Endothelial cell of umbilical vein (primary cell): ENCODE measurements around the gene KCNQ5. TPM values are rescaled to one million over a fixed set of nuclear protein-coding genes. Genes with fewer than 3 reads are reported as not detected.

Experiments used
- BruUV-seq: library from RNA; stranded (reverse); fragments of 400-500 nt; replicated peaks from 2 replicates; lab custom pipeline; 2021; lab: Mats Ljungman, UMichigan
- CTCF ChIA-PET: fragments of 300-600, 350-600 bp; sonication (Branson Sonifier 250); formaldehyde crosslinking; loops from one replicate; lab custom pipeline; 2021; ENCODE audit warnings: antibody characterized with exemption, inconsistent platforms; lab: Charles Lee
- POLR2A ChIA-PET: fragments of 300-600, 350-600 bp; sonication (Branson Sonifier 250); formaldehyde crosslinking; loops from one replicate; lab custom pipeline; 2021; ENCODE audit warnings: antibody characterized with exemption, inconsistent platforms; lab: Charles Lee
- DNase-seq: peaks from one replicate; pipeline ENCODE4 v3.0.0-alpha.2; 2011; ENCODE audit warnings: low read depth, low spot score
- FAIRE-seq: peaks from 2 replicates; lab custom pipeline; 2011; peaks lifted over from hg19 to GRCh38; lab: Jason Lieb, UNC
- H2AFZ ChIP-seq: 2 replicates; pipeline ENCODE4 v1.6.0; 2012; ENCODE audit warnings: low read depth, low read length, control low read depth, inconsistent platforms
- H3K27ac ChIP-seq: 2 replicates; pipeline ENCODE4 v1.5.1; 2011; ENCODE audit warnings: low read depth, mild to moderate bottlenecking, control low read depth, low read length, moderate library complexity; ENCODE audit not compliant: insufficient read depth
- H3K27me3 ChIP-seq, 2 experiments: 2 replicates each; pipeline versions ENCODE4 v1.6.0 to v1.6.1; 2011; ENCODE audit warnings: low read length in 2 of 2, mixed read lengths in 1 of 2; ENCODE audit not compliant: control insufficient read depth in 2 of 2, insufficient read depth in 2 of 2
- H3K36me3 ChIP-seq, 2 experiments: 2 replicates in 1 of 2; 3 replicates in 1 of 2; pipeline ENCODE4 v1.5.1; 2011; ENCODE audit warnings: low read length in 2 of 2, mild to moderate bottlenecking in 1 of 2, moderate library complexity in 1 of 2; ENCODE audit not compliant: control insufficient read depth in 2 of 2, insufficient read depth in 2 of 2; ENCODE audit errors: extremely low read depth in 1 of 2
- H3K4me1 ChIP-seq: 3 replicates; pipeline ENCODE4 v1.5.1; 2011; ENCODE audit warnings: mild to moderate bottlenecking, low read length; ENCODE audit not compliant: control insufficient read depth, insufficient read depth; ENCODE audit errors: extremely low read depth
- H3K4me2 ChIP-seq: 2 replicates; pipeline ENCODE4 v1.6.1; 2011; ENCODE audit warnings: low read length, control low read depth, mixed read lengths; ENCODE audit not compliant: insufficient read depth
- H3K4me3 ChIP-seq, 3 experiments: fragments of 200-600 bp in 1 of 3; sonication (generic), shearing (Covaris generic) in 1 of 3; replicated peaks in 1 of 3; 2 replicates each; pipeline ENCODE4 v1.5.1; 2011 to 2016; ENCODE audit warnings: control low read depth in 3 of 3, low read length in 3 of 3, mild to moderate bottlenecking in 2 of 3, inconsistent platforms in 1 of 3, low read depth in 1 of 3, moderate library complexity in 1 of 3; ENCODE audit not compliant: insufficient read depth in 1 of 3
- H3K79me2 ChIP-seq: 2 replicates; pipeline ENCODE4 v1.6.0; 2012; ENCODE audit warnings: low read length, inconsistent platforms; ENCODE audit not compliant: control insufficient read depth, insufficient read depth
- H3K9ac ChIP-seq: replicated peaks from 2 replicates; pipeline ENCODE3; 2011; ENCODE audit warnings: low read length, control low read depth; ENCODE audit not compliant: insufficient read depth; ENCODE audit errors: extremely low read depth
- H3K9me1 ChIP-seq: replicated peaks from 3 replicates; pipeline ENCODE4 v1.6.0; 2011; ENCODE audit warnings: mild to moderate bottlenecking, low read length; ENCODE audit not compliant: control insufficient read depth, insufficient read depth; ENCODE audit errors: extremely low read depth
- H3K9me3 ChIP-seq: replicated peaks from 2 replicates; pipeline ENCODE4 v1.5.1; 2012; ENCODE audit warnings: low read length, inconsistent platforms; ENCODE audit not compliant: control insufficient read depth, insufficient read depth
- H4K20me1 ChIP-seq: replicated peaks from 2 replicates; pipeline ENCODE3; 2011; ENCODE audit warnings: mild to moderate bottlenecking, low read length; ENCODE audit not compliant: control insufficient read depth, insufficient read depth; ENCODE audit errors: extremely low read depth
- EZH2 ChIP-seq: IDR thresholded peaks from 2 replicates; pipeline ENCODE4 v1.6.1; 2012; ENCODE audit warnings: borderline replicate concordance, low read depth, mild to moderate bottlenecking, moderate library complexity, low read length, inconsistent platforms; ENCODE audit not compliant: severe bottlenecking
- GATA2 ChIP-seq: IDR thresholded peaks from 2 replicates; pipeline ENCODE4 v1.7.0; 2011; ENCODE audit warnings: low read depth, mild to moderate bottlenecking, moderate library complexity, mixed read lengths, low read length; ENCODE audit not compliant: insufficient read length, insufficient read depth
- dilution Hi-C: fragments of 300-500 bp; cut with MboI; formaldehyde crosslinking; loops from one replicate; pipeline ENCODE4 v1.15.0; 2019; ENCODE audit warnings: low sequenced_read_pairs; ENCODE audit not compliant: extremely low pct_ligation_motif_present
- intact Hi-C: fragments of 100-400 bp; cut with micrococcal nuclease; formaldehyde crosslinking; loops from one replicate; pipeline ENCODE4 v1.10.0; 2022
- polyA plus RNA-seq, 4 experiments: library from polyadenylated mRNA; depleted of rRNA in 3 of 4; stranded (reverse) in 3 of 4; unstranded in 1 of 4; fragments of >200 nt; gene quantifications; 2 replicates each; pipeline versions ENCODE4 v1.2.1 to v1.2.3, GENCODE V29; 2011 to 2012; ENCODE audit warnings: missing spikeins in 1 of 4
- total RNA-seq: library from RNA; stranded (reverse); gene quantifications from 2 replicates; pipeline ENCODE4 v1.2.3, GENCODE V29; 2021
- TF ChIP-seq, protein P1 (sequence below), 2 donors: IDR thresholded peaks; 1 replicate in 1 of 2; 2 replicates in 1 of 2; pipeline ENCODE4 v1.5.1; 2011; ENCODE audit warnings: low read length in 2 of 2, mild to moderate bottlenecking in 2 of 2, moderate library complexity in 2 of 2, control low read depth in 1 of 2, inconsistent platforms in 1 of 2, low read depth in 1 of 2; ENCODE audit not compliant: insufficient read depth in 1 of 2; ENCODE audit errors: extremely low read depth in 1 of 2

KCNQ5 gene
- total and polyA plus RNA-seq, 2 donors (not counting 3 experiments of a cell fraction or from before 2014, with no cell fraction given), result 0.22 TPM; not detected in 1

DNA sequence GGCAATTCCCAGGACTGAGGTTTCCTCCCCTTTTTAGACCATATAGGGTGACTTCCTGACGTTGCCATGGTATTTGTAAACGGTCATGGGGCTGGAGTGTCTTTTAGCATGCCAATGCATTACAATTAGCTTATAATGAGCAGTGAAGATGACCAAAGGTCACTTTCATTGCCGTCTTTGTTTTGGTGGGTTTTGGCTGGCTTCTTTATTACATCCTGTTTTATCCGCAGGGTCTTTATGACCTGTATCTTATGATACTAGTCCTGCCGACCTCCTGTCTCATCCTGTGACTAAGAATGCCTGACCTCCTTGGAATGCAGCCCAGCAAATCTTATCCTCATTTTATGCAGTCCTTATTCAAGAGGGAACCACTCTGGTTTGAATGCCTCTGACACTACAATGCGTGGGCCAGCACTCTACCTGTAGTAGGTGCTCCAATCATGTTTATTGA lies 190.1 kb downstream of the KCNQ5 start:
- FAIRE-seq, result peak; percentile 76

More for the DNA sequence above, 190.1 kb downstream of the KCNQ5 start:
- H3K4me1 ChIP-seq, result no peaks in the 10 kb centered on the region
- H3K27ac ChIP-seq, result no peak overlapping the region
- H3K9me3 ChIP-seq, result no peaks in the 10 kb centered on the region
- no peak overlapping the region for H3K9ac ChIP-seq
- no peak overlapping the region for H2AFZ ChIP-seq
- ChIA-PET CTCF (interaction anchor here (1.1 kb wide), 1 partner anchor 357 kb away, joined by 3 read pairs; no protein-coding TSS in a partner anchor), POLR2A (no interaction called here)
- no peaks in the 10 kb centered on the region for H3K79me2 ChIP-seq
- H3K9me1 ChIP-seq, result no peaks in the 10 kb centered on the region
- dilution Hi-C loops (no loop called here), intact Hi-C loops (no loop called here)
- no TSS peak for BruUV-seq
- no peak overlapping the region for H3K4me2 ChIP-seq
- DNase-seq, result peak; percentile 8
- TF ChIP-seq, protein P1, sequence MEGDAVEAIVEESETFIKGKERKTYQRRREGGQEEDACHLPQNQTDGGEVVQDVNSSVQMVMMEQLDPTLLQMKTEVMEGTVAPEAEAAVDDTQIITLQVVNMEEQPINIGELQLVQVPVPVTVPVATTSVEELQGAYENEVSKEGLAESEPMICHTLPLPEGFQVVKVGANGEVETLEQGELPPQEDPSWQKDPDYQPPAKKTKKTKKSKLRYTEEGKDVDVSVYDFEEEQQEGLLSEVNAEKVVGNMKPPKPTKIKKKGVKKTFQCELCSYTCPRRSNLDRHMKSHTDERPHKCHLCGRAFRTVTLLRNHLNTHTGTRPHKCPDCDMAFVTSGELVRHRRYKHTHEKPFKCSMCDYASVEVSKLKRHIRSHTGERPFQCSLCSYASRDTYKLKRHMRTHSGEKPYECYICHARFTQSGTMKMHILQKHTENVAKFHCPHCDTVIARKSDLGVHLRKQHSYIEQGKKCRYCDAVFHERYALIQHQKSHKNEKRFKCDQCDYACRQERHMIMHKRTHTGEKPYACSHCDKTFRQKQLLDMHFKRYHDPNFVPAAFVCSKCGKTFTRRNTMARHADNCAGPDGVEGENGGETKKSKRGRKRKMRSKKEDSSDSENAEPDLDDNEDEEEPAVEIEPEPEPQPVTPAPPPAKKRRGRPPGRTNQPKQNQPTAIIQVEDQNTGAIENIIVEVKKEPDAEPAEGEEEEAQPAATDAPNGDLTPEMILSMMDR (IDR thresholded peaks at IDR 0.05; ENCODE audit: extremely low read depth in 1 of 2, insufficient read depth in 1 of 2, low read depth in 1 of 2, low read length in 2 of 2), result no peak
- TF ChIP-seq GATA2 (peak; percentile 43), EZH2 (no peak)
- no peak overlapping the region for H3K4me3 ChIP-seq
- H3K36me3 ChIP-seq, result no peaks in the 10 kb centered on the region
- no peaks in the 10 kb centered on the region for H3K27me3 ChIP-seq
- H4K20me1 ChIP-seq, result no peaks in the 10 kb centered on the region
